Neural progenitor cell (in vitro differentiated cells): ENCODE measurements around the gene ASIC2. TPM values are rescaled to one million over a fixed set of nuclear protein-coding genes. Genes with fewer than 3 reads are reported as not detected.
A peak's percentile ranks its signal among the peaks of the same experiment; 100 is the strongest.

Source experiments
- DNase-seq: peaks from one replicate; pipeline ENCODE4 v3.0.0-alpha.2; 2016; ENCODE audit warnings: low spot score
- H2AFZ ChIP-seq: fragments of 200-600 bp; sonication (generic); replicated peaks from 2 replicates; pipeline ENCODE4 v1.6.1; 2016; ENCODE audit warnings: antibody characterized with exemption
- H3F3A ChIP-seq: fragments of 200-600 bp; sonication (generic); 2 replicates; pipeline ENCODE4 v1.6.1; 2016; ENCODE audit warnings: antibody characterized with exemption, low read depth
- H3K27ac ChIP-seq: fragments of 200-600 bp; sonication (generic); 2 replicates; pipeline ENCODE4 v1.5.1; 2016; ENCODE audit warnings: mild to moderate bottlenecking
- H3K27me3 ChIP-seq: fragments of 200-600 bp; sonication (generic); 2 replicates; pipeline ENCODE4 v1.6.1; 2016; ENCODE audit warnings: mild to moderate bottlenecking, moderate library complexity
- H3K36me3 ChIP-seq: fragments of 200-600 bp; sonication (generic); 2 replicates; pipeline ENCODE4 v1.5.1; 2016
- H3K4me1 ChIP-seq: fragments of 200-600 bp; sonication (generic); 2 replicates; pipeline ENCODE4 v1.6.1; 2016; ENCODE audit warnings: mixed run types
- H3K4me2 ChIP-seq: fragments of 200-600 bp; sonication (generic); 2 replicates; pipeline ENCODE4 v1.6.1; 2016
- H3K4me3 ChIP-seq: fragments of 200-600 bp; sonication (generic); 2 replicates; pipeline ENCODE4 v1.5.1; 2016
- H3K79me2 ChIP-seq: fragments of 200-600 bp; sonication (generic); 2 replicates; pipeline ENCODE4 v1.6.1; 2016; ENCODE audit warnings: low read depth
- H3K9ac ChIP-seq: fragments of 200-600 bp; sonication (generic); 2 replicates; pipeline ENCODE4 v1.6.1; 2016
- H3K9me3 ChIP-seq: fragments of 200-600 bp; sonication (generic); 2 replicates; pipeline ENCODE4 v1.5.1; 2016; ENCODE audit warnings: low read depth
- H4K20me1 ChIP-seq: fragments of 200-600 bp; sonication (generic); 2 replicates; pipeline ENCODE4 v1.6.1; 2016; ENCODE audit warnings: low read depth
- H3K27ac Mint-ChIP-seq: 3 replicates; pipeline ENCODE4 v1.8.0; 2021; ENCODE audit warnings: mixed read lengths
- H3K27me3 Mint-ChIP-seq: 2 replicates; pipeline ENCODE4 v1.8.0; 2022; ENCODE audit warnings: low read depth, mild to moderate bottlenecking, inconsistent platforms, moderate library complexity, mixed read lengths; ENCODE audit not compliant: insufficient read depth
- H3K36me3 Mint-ChIP-seq: 3 replicates; pipeline ENCODE4 v1.8.0; 2021; ENCODE audit warnings: mixed read lengths
- H3K4me1 Mint-ChIP-seq: 3 replicates; pipeline ENCODE4 v1.8.0; 2021; ENCODE audit warnings: mixed read lengths
- H3K4me3 Mint-ChIP-seq: 3 replicates; pipeline ENCODE4 v1.8.0; 2021; ENCODE audit warnings: mild to moderate bottlenecking, moderate library complexity, mixed read lengths
- H3K9me3 Mint-ChIP-seq: 3 replicates; pipeline ENCODE4 v1.8.0; 2020; ENCODE audit warnings: mixed read lengths
- EZH2 ChIP-seq: fragments of 200-600 bp; sonication (generic); IDR thresholded peaks from 2 replicates; pipeline ENCODE4 v1.6.1; 2017; ENCODE audit warnings: antibody characterized with exemption, mild to moderate bottlenecking, moderate library complexity
- EZH2phosphoT487 ChIP-seq: fragments of 200-600 bp; sonication (generic); IDR thresholded peaks from 2 replicates; pipeline ENCODE4 v1.6.1; 2017; ENCODE audit warnings: antibody characterized with exemption
- total RNA-seq: library from RNA; depleted of rRNA; stranded (reverse); fragments of >200 nt; gene quantifications from 2 replicates; pipeline ENCODE4 v1.2.3, GENCODE V29; 2015; ENCODE audit warnings: low replicate concordance
- TF ChIP-seq, protein P1 (sequence below): fragments of 200-600 bp; sonication (generic); IDR thresholded peaks from 2 replicates; pipeline ENCODE4 v1.5.1; 2017; ENCODE audit warnings: antibody characterized with exemption, mild to moderate bottlenecking

ASIC2 gene
- total RNA-seq, 1 donor from 2014 or later = 2.3 TPM

DNA sequence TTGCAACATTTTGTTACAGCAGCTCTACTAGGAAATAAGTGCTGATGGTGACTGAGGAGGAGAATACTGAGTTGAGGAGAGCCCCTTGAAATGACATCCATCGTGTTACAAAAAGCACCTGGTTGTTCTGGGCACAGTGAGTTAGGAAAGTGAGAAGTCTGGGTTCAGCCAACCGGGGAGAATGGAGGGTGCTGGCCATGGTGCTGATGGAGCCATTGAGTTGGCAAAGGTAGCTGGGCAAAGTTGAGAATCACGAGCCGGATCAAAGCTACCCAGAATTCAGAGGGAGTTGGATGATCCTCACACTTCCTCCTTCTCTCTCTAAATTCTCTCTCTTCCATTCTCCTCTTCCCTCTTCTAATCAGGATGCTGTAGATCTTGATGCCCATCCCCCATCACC lies 35.0 kb upstream of the ASIC2 start:
- Histone ChIP-seq H4K20me1 (no peaks in the 10 kb centered on the region), H2AFZ (no peak overlapping the region), H3K9me3 (no peaks in the 10 kb centered on the region), H3K36me3 (no peaks in the 10 kb centered on the region), H3K4me1 (no peaks in the 10 kb centered on the region), H3K27me3 (peaks cover 18% of the 10 kb centered on the region), H3F3A (no peaks in the 10 kb centered on the region), H3K9ac (no peak overlapping the region), H3K4me2 (no peak overlapping the region), H3K27ac (no peak overlapping the region), H3K79me2 (no peaks in the 10 kb centered on the region), H3K4me3 (no peak overlapping the region)
- H3K27ac Mint-ChIP-seq = no peak overlapping the region
- H3K4me1 Mint-ChIP-seq = no peaks in the 10 kb centered on the region
- H3K9me3 Mint-ChIP-seq = no peaks in the 10 kb centered on the region
- no peak overlapping the region for H3K4me3 Mint-ChIP-seq
- no peak for TF ChIP-seq EZH2
- TF ChIP-seq, protein P1, sequence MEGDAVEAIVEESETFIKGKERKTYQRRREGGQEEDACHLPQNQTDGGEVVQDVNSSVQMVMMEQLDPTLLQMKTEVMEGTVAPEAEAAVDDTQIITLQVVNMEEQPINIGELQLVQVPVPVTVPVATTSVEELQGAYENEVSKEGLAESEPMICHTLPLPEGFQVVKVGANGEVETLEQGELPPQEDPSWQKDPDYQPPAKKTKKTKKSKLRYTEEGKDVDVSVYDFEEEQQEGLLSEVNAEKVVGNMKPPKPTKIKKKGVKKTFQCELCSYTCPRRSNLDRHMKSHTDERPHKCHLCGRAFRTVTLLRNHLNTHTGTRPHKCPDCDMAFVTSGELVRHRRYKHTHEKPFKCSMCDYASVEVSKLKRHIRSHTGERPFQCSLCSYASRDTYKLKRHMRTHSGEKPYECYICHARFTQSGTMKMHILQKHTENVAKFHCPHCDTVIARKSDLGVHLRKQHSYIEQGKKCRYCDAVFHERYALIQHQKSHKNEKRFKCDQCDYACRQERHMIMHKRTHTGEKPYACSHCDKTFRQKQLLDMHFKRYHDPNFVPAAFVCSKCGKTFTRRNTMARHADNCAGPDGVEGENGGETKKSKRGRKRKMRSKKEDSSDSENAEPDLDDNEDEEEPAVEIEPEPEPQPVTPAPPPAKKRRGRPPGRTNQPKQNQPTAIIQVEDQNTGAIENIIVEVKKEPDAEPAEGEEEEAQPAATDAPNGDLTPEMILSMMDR = no peak
- no peak for TF ChIP-seq EZH2phosphoT487
- no peaks in the 10 kb centered on the region for H3K36me3 Mint-ChIP-seq
- peak; percentile 62 for DNase-seq
- peaks cover 6% of the 10 kb centered on the region for H3K27me3 Mint-ChIP-seq

GRCh38 chr17:33324736-33325135 lies 31.6 kb upstream of the ASIC2 start:
- TF ChIP-seq EZH2phosphoT487 (no peak), EZH2 (no peak)
- TF ChIP-seq, protein P1 = no peak
- Mint-ChIP-seq H3K9me3 (no peaks in the 10 kb centered on the region), H3K4me1 (no peaks in the 10 kb centered on the region)

GRCh38 chr17:33322063-33322462 lies 29.0 kb upstream of the ASIC2 start:
- Histone ChIP-seq H3F3A (peaks cover 16% of the 10 kb centered on the region), H3K36me3 (no peaks in the 10 kb centered on the region), H3K4me3 (no peak overlapping the region), H3K27me3 (peaks cover 18% of the 10 kb centered on the region), H3K27ac (no peak overlapping the region), H4K20me1 (no peaks in the 10 kb centered on the region), H2AFZ (no peak overlapping the region), H3K4me2 (no peak overlapping the region), H3K9ac (no peak overlapping the region), H3K9me3 (no peaks in the 10 kb centered on the region), H3K79me2 (no peaks in the 10 kb centered on the region), H3K4me1 (peaks cover 9% of the 10 kb centered on the region)
- Mint-ChIP-seq H3K4me1 (no peaks in the 10 kb centered on the region), H3K4me3 (no peak overlapping the region), H3K9me3 (no peaks in the 10 kb centered on the region), H3K27me3 (no peaks in the 10 kb centered on the region), H3K36me3 (no peaks in the 10 kb centered on the region), H3K27ac (no peak overlapping the region)
- TF ChIP-seq, protein P1 = no peak
- no peak for TF ChIP-seq EZH2
- no peak for TF ChIP-seq EZH2phosphoT487
- no peak for DNase-seq

More at GRCh38 chr17:33324736-33325135, 31.6 kb upstream of the ASIC2 start:
- no peaks in the 10 kb centered on the region for H3K36me3 ChIP-seq
- H2AFZ ChIP-seq = no peak overlapping the region
- Mint-ChIP-seq H3K27me3 (peaks cover 6% of the 10 kb centered on the region), H3K36me3 (no peaks in the 10 kb centered on the region), H3K27ac (no peak overlapping the region), H3K4me3 (no peak overlapping the region)
- H3K4me1 ChIP-seq = no peaks in the 10 kb centered on the region
- DNase-seq = no peak
- H4K20me1 ChIP-seq = no peaks in the 10 kb centered on the region
- no peak overlapping the region for H3K4me2 ChIP-seq
- H3K4me3 ChIP-seq = no peak overlapping the region
- no peaks in the 10 kb centered on the region for H3K9me3 ChIP-seq
- no peak overlapping the region for H3K27ac ChIP-seq
- H3F3A ChIP-seq = no peaks in the 10 kb centered on the region
- no peaks in the 10 kb centered on the region for H3K79me2 ChIP-seq
- H3K27me3 ChIP-seq = peaks cover 18% of the 10 kb centered on the region
- no peak overlapping the region for H3K9ac ChIP-seq
